Skeletal muscle tissue (tissue), 4 donors: ENCODE measurements around the gene CTSZ. TPM values are rescaled to one million over a fixed set of nuclear protein-coding genes. Genes with fewer than 3 reads are reported as not detected.
A peak's percentile ranks its signal among the peaks of the same experiment; 100 is the strongest.
"Not testable (repeated sequence)": the region's sequence is repeated elsewhere in the genome, so short reads cannot be mapped to it uniquely, and the experiment has no call there.

Experiments
- H3K27ac ChIP-seq: one replicate; pipeline ENCODE4 v1.7.0; 2013; ENCODE audit warnings: mild to moderate bottlenecking, low read depth, low read length, inconsistent platforms
- H3K27me3 ChIP-seq, 3 donors: one replicate each; pipeline ENCODE4 v1.7.0; 2013; ENCODE audit warnings: low read length in 3 of 3; ENCODE audit not compliant: control insufficient read depth in 3 of 3, insufficient read depth in 3 of 3
- H3K36me3 ChIP-seq, 3 donors: one replicate each; pipeline ENCODE4 v1.7.0; 2013; ENCODE audit warnings: low read length in 3 of 3; ENCODE audit not compliant: control insufficient read depth in 3 of 3, insufficient read depth in 3 of 3
- H3K4me1 ChIP-seq, 3 donors: one replicate each; pipeline ENCODE4 v1.7.0; 2013; ENCODE audit warnings: low read length in 3 of 3, mild to moderate bottlenecking in 3 of 3; ENCODE audit not compliant: control insufficient read depth in 3 of 3, insufficient read depth in 3 of 3
- H3K4me3 ChIP-seq, 3 donors: one replicate each; pipeline ENCODE4 v1.7.0; 2013; ENCODE audit warnings: low read length in 3 of 3
- H3K9ac ChIP-seq, 3 donors: one replicate each; pipeline ENCODE4 v1.7.0; 2013; ENCODE audit warnings: low read length in 3 of 3, mild to moderate bottlenecking in 3 of 3, moderate library complexity in 2 of 3, low read depth in 1 of 3
- H3K9me3 ChIP-seq, 3 donors: one replicate each; pipeline ENCODE4 v1.7.0; 2013; ENCODE audit warnings: low read length in 3 of 3; ENCODE audit not compliant: control insufficient read depth in 3 of 3
- total RNA-seq: library from RNA; depleted of rRNA; stranded (reverse); fragments of >200 nt; gene quantifications from one replicate; pipeline ENCODE4 v1.2.3, GENCODE V29; 2014
- donor health status: Osteomylitis.

CTSZ gene
- total RNA-seq, 1 donor from 2014 or later, result 59.5 TPM

DNA sequence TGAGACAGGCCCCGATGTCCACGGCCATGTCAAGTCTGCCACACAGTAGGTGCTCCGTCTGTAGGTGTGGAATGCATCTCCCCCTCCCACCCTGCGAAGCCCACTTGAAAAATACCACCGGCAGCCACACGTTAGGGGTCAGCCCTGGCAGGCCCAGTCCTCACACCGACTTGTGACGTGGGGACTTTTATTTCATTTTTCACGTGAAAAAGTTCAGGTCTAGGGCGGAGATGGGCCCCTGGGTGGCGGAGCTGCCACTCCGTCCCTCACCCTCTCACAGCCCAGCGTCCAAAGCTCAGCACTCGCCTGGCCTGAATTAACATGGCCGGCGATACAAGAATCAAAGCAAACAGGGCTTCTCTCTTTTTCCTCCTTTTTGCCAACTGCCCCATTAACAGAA is 8.4 kb upstream of the CTSZ start:
- no peak overlapping the region for H3K27ac ChIP-seq
- H3K9me3 ChIP-seq, result no peaks in the 10 kb centered on the region
- peaks cover 8 to 15% (median 8%) of the 10 kb centered on the region in 3 donors for H3K4me1 ChIP-seq
- H3K9ac ChIP-seq, result no peak overlapping the region
- no peak overlapping the region for H3K4me3 ChIP-seq
- no peaks in the 10 kb centered on the region for H3K27me3 ChIP-seq
- H3K36me3 ChIP-seq, result no peaks in the 10 kb centered on the region

DNA sequence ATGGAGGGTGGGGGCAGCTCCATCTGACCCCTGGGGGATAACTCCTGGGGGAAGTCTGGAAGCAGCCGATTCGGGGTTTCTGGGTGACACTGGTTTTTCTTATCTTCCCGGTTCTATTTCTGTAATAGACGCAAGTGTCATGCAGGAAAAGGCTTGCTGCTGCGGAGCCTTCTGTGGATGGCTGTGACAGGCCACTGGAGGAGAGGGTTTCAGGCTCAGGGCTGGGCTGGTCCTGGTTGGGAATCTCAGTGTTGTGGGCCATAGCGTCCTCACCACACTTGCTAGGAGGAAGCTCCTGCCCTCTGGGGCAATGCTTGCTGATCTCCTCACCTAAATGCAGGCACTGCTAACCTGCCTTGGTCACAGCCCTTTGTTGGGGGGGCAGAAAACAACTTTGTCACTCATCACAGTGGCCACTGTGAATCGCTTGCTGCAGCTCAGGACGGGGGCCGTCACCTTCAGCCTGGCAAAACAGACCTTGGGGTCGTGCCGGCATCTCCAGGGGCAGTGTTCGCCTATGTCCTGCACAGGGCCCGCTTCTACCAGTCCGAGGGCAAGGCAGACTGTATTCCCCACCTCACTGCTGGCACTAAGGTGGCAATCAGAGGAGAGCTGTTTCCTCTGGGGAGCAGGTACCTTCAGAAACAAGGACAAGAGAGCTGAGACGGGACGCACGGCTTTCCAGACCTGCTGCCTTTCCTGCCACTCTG is 7.8 kb upstream of the CTSZ start:
- no peaks in the 10 kb centered on the region for H3K27me3 ChIP-seq
- no peaks in the 10 kb centered on the region for H3K9me3 ChIP-seq
- no peak overlapping the region for H3K27ac ChIP-seq
- H3K4me3 ChIP-seq, result no peak overlapping the region
- peaks cover 8 to 17% (median 8%) of the 10 kb centered on the region in 3 donors for H3K4me1 ChIP-seq
- H3K9ac ChIP-seq, result no peak overlapping the region
- no peaks in the 10 kb centered on the region for H3K36me3 ChIP-seq

DNA sequence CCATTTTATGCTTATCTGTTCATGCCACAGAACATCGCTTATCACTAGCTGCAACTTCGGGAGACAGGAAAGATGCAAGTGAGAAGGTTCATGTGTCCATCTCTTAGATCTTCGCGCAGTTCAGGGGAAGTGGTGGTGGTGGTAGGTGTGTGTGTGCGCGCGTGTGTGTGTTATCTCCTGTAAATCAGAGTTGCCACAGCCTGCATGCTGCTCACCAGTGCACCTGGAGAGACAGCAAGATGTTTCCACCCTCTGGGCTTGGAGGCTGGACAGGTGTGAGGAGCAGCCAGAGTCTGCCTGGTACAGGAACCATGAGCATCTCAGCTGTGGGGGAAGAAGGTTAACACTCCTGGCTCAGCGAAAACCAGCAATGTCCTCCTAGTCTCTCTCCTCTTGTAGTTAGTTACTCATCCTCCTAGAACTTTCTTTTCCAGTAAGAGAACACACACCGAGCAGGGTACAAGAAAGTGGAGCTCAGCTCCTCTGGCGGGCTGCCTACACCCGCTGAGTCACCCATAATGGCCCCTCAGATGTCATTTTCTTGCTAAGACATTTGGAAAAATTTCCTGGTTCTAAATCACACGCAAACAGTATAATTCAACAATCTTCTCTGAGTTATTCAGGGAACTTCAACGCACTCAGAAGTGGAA is 7.0 kb upstream of the CTSZ start:
- Histone ChIP-seq H3K9ac (no peak overlapping the region), H3K4me1 (peaks cover 8 to 17% (median 8%) of the 10 kb centered on the region in 3 donors), H3K9me3 (no peaks in the 10 kb centered on the region)

DNA sequence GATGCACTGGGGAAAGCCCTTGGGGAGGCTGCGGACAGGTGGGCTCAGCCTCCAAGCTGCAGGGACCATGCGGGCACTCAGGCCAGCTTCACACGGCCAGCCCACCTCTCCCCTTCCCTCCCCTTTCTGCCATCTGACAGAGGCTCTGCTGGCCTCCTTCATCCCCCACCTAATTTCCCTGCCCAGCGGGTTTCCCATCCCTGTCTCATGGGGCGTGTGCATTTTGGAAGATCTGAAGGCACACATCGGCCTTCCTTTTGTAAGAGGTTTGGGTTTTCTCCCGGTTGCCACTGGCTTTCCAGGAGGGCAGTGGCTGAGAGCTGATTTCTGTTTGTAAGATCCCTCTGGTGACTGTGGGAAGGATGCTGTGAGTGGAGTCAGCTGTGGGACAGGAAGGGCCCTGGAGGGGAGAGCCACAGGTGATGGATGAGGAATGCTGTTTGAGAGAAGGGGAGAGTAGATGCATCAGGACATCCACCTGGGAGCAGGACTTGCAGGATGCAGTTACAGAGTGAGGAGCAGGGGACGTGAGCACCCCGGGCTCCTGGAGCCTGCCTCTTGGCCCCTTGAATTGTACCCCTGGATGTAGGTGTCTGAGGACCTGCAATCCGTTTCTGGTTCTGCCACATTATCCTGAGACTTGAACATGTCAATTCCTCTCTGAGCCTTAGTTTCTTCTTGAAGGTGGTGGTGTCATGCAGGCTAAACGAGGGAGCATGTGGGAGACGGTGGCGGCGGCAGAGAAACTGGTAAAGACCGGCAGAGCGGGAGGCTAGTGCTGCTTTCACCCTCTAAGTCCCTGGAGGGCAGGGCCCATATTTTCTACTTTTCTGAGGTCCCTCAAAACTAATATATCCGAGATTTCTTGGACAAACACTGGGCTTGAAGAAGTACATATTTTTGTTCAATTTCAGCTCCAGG is 6.2 kb upstream of the CTSZ start:
- Histone ChIP-seq H3K27me3 (no peaks in the 10 kb centered on the region), H3K36me3 (no peaks in the 10 kb centered on the region), H3K4me1 (peaks cover 8 to 17% (median 8%) of the 10 kb centered on the region in 3 donors), H3K27ac (no peak overlapping the region), H3K9ac (no peak overlapping the region), H3K4me3 (no peak overlapping the region), H3K9me3 (no peaks in the 10 kb centered on the region)

More for the DNA sequence above, 7.0 kb upstream of the CTSZ start:
- H3K27me3 ChIP-seq, result no peaks in the 10 kb centered on the region
- H3K36me3 ChIP-seq, result no peaks in the 10 kb centered on the region
- no peak overlapping the region for H3K4me3 ChIP-seq
- no peak overlapping the region for H3K27ac ChIP-seq

DNA sequence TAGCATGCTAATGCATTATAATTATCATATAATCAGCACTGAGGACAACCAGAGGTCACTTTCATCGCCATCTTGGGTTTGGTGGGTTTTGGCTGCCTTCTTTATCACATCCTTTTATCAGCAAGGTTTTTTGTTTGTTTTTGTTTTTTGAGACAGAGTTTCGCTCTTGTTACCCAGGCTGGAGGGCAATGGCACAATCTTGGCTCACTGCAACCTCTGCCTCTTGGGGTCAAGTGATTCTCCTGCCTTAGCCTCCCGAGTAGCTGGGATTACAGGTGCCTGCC is 4.8 kb upstream of the CTSZ start:
- Histone ChIP-seq H3K27ac (peak overlapping the region; percentile 46), H3K4me1 (peaks cover 8 to 16% (median 8%) of the 10 kb centered on the region in 3 donors), H3K4me3 (peak overlapping the region in 1 of 3 donors; percentile 13)
- not testable (repeated sequence) for H3K9ac ChIP-seq, H3K9me3 ChIP-seq, H3K36me3 ChIP-seq, H3K27me3 ChIP-seq

DNA sequence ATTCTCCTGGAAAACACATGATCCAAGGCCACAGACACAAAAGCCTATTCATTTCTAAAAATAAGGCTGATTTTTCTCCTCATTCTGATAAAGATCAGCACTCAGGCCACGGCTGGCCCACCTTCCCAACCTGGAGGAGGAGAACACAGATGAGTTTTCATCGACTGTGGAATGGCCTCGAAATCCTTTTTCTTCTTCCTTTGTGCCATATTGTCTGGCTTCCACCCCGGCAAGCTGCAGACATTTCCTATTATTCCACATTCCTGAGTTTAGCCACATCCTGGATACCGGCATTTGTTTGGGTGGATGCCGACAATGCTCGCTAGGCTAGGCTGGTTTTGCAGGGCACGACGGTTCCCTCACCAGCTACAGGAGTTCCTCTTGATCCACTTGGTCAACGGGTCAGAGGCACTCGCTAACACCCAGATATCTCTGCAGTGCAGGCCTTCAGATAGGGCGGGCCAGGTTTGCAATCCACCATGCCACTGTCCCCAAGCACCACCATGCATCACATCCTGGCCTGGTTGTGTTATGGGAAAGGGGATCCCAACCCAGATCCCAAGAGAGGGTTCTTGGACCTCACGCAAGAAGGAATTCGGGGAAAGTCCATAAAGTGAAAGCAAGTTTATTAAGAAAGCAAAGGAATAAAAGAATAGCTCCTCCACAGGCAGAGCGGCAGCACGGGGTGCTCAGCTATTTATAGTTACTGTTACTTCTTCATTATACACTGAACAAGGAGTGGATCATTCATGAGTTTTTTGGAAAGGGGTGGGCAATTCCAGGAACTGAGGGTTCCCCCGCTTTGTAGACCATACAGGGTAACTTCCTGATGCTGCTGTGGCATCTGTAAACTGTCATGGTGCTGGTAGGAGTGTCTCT is 4.2 kb upstream of the CTSZ start:
- Histone ChIP-seq H3K9me3 (no peaks in the 10 kb centered on the region), H3K27me3 (no peaks in the 10 kb centered on the region), H3K9ac (no peak overlapping the region), H3K4me3 (peak overlapping the region in 2 of 3 donors; percentile 19 to 58), H3K4me1 (peaks cover 10 to 20% (median 13%) of the 10 kb centered on the region in 3 donors), H3K27ac (peak overlapping the region; percentile 46), H3K36me3 (no peaks in the 10 kb centered on the region)

DNA sequence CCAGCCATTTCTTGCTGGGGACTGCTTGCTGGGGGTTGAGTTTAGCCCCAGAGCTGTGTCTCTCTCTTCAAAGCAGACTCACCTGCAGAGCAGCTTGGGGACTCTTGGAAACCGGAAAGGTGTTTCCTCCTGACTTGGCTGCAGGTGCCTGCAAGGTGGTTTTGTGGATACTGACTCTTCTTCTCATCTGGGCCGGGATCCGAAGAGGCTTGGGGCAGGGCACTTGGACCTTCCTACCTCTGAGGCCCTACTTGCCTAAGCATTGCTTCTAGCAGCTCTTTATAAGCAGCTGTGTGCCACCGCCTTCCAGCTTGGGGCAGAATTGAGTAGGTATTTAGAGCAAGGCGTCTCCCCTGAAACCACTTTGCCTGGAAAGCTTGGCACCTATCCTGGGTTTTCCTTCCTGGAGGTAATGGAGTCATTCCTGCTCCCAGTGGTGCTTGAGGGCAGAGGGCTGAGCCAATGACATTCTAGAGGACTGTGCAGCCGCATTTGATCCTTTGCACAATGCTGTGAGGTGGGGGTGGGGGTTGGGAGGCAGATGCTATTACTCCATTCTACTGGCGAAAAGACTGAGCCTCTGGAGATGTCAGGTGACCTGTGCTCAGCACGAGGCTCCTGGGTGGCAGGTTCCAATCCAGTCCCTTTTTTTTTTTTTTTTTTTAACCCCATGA is 3.4 kb upstream of the CTSZ start:
- peaks cover 18 to 27% (median 20%) of the 10 kb centered on the region in 3 donors for H3K4me1 ChIP-seq
- no peak overlapping the region for H3K9ac ChIP-seq
- H3K27ac ChIP-seq, result peak overlapping the region; percentile 46
- H3K36me3 ChIP-seq, result no peaks in the 10 kb centered on the region
- no peaks in the 10 kb centered on the region for H3K9me3 ChIP-seq
- no peak overlapping the region for H3K4me3 ChIP-seq
- H3K27me3 ChIP-seq, result no peaks in the 10 kb centered on the region

DNA sequence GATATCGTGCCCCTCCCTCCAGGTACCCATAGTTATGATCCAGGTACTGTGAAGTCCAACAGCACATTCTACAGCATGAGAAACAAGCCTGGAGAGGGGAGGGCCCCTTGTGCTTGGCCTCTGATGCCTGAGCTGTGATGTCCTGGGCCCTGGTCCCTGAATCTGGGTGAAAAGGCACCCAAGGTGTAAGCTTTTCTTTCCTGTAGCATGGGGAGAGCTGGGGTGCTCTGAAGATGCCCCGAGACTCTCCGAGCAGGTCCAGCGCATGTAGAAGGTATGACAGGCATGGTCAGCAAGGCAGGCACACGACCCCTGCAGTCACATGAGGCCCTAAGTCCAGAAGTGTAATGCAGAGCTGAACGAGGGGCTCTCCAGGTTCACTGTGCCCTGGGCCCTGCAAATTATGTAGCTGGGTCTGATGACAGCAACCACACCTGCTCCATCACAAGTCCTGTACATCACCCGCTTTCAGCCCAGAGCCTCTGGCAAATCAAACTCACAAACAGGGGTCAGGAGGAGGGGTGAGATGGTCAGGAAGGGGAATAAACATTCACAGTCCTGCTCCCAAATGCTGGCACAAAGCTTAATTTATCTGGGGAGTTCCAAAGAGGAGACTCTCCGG is 1.8 kb upstream of the CTSZ start:
- Histone ChIP-seq H3K4me3 (no peak overlapping the region), H3K36me3 (peaks cover under 1 to 5% (median 4%) of the 10 kb centered on the region in 3 donors), H3K4me1 (peaks cover 29 to 38% (median 36%) of the 10 kb centered on the region in 3 donors), H3K27ac (peak overlapping the region; percentile 87), H3K9me3 (no peaks in the 10 kb centered on the region), H3K27me3 (no peaks in the 10 kb centered on the region), H3K9ac (no peak overlapping the region)
